H9 (cell line): ENCODE measurements around the gene CCDC89. TPM values are rescaled to one million over a fixed set of nuclear protein-coding genes. Genes with fewer than 3 reads are reported as not detected.

ENCODE experiments used
- DNase-seq: peaks from one replicate; pipeline ENCODE4 v3.0.0-alpha.2; 2017
- H2AFZ ChIP-seq: one replicate; pipeline ENCODE4 v1.6.1; 2013; ENCODE audit warnings: mild to moderate bottlenecking, low read length, control low read depth, moderate library complexity
- H2AK5ac ChIP-seq: 2 replicates; pipeline ENCODE4 v1.6.1; 2013; ENCODE audit warnings: low read length, control low read depth, mixed read lengths; ENCODE audit not compliant: insufficient read length
- H2BK120ac ChIP-seq: one replicate; pipeline ENCODE4 v1.6.1; 2013; ENCODE audit warnings: low read depth, mild to moderate bottlenecking, low read length, control low read depth, inconsistent platforms; ENCODE audit not compliant: poor library complexity, severe bottlenecking
- H2BK12ac ChIP-seq: 2 replicates; pipeline ENCODE4 v1.6.1; 2013; ENCODE audit warnings: low read length, control low read depth, mixed read lengths, low read depth; ENCODE audit not compliant: insufficient read length
- H2BK15ac ChIP-seq: 2 replicates; pipeline ENCODE4 v1.6.1; 2013; ENCODE audit warnings: low read depth, low read length, control low read depth
- H2BK20ac ChIP-seq: one replicate; pipeline ENCODE4 v1.6.1; 2013; ENCODE audit warnings: low read depth, mild to moderate bottlenecking, low read length, control low read depth, inconsistent platforms; ENCODE audit not compliant: poor library complexity, severe bottlenecking
- H2BK5ac ChIP-seq: 2 replicates; pipeline ENCODE4 v1.6.1; 2013; ENCODE audit warnings: low read length, control low read depth, mixed read lengths; ENCODE audit not compliant: insufficient read length
- H3K14ac ChIP-seq: 2 replicates; pipeline ENCODE4 v1.6.1; 2013; ENCODE audit warnings: low read length, control low read depth; ENCODE audit not compliant: insufficient read depth
- H3K18ac ChIP-seq: 2 replicates; pipeline ENCODE4 v1.6.1; 2013; ENCODE audit warnings: low read depth, mild to moderate bottlenecking, mixed read lengths, low read length, control low read depth; ENCODE audit not compliant: insufficient read length
- H3K23ac ChIP-seq: 2 replicates; pipeline ENCODE4 v1.6.1; 2013; ENCODE audit warnings: low read length, control low read depth, mixed read lengths, low read depth; ENCODE audit not compliant: insufficient read length
- H3K23me2 ChIP-seq: 2 replicates; pipeline ENCODE4 v1.6.1; 2013; ENCODE audit warnings: low read depth, mild to moderate bottlenecking, mixed read lengths, low read length, control low read depth; ENCODE audit not compliant: insufficient read length, poor library complexity, severe bottlenecking
- H3K27ac ChIP-seq: 2 replicates; pipeline ENCODE4 v1.5.1; 2013; ENCODE audit warnings: low read length, control low read depth, mixed read lengths, low read depth; ENCODE audit not compliant: insufficient read length
- H3K27me3 ChIP-seq: 2 replicates; pipeline ENCODE4 v1.6.1; 2013; ENCODE audit warnings: low read length, control low read depth, inconsistent platforms; ENCODE audit not compliant: insufficient read depth
- H3K4ac ChIP-seq: 2 replicates; pipeline ENCODE4 v1.6.1; 2013; ENCODE audit warnings: low read depth, mild to moderate bottlenecking, control low read depth, inconsistent platforms, low read length, moderate library complexity
- H3K4me1 ChIP-seq: 2 replicates; pipeline ENCODE4 v1.6.1; 2013; ENCODE audit warnings: low read length, control low read depth, inconsistent platforms; ENCODE audit not compliant: insufficient read depth
- H3K4me2 ChIP-seq: 2 replicates; pipeline ENCODE4 v1.6.1; 2013; ENCODE audit warnings: low read length, control low read depth, mixed read lengths; ENCODE audit not compliant: insufficient read length, insufficient read depth
- H3K56ac ChIP-seq: 2 replicates; pipeline ENCODE4 v1.6.1; 2013; ENCODE audit warnings: low read depth, mild to moderate bottlenecking, mixed read lengths, low read length, control low read depth; ENCODE audit not compliant: insufficient read length
- H3K79me1 ChIP-seq: 2 replicates; pipeline ENCODE4 v1.6.1; 2013; ENCODE audit warnings: low read depth, mild to moderate bottlenecking, moderate library complexity, low read length, control low read depth, inconsistent platforms; ENCODE audit not compliant: insufficient read depth, poor library complexity, severe bottlenecking
- H3K79me2 ChIP-seq: 2 replicates; pipeline ENCODE4 v1.6.1; 2013; ENCODE audit warnings: low read length, control low read depth, inconsistent platforms; ENCODE audit not compliant: insufficient read depth
- H3K9ac ChIP-seq: 2 replicates; pipeline ENCODE4 v1.6.1; 2013; ENCODE audit warnings: low read length, control low read depth, mixed read lengths; ENCODE audit not compliant: insufficient read length; ENCODE audit errors: extremely low read depth
- H3K9me3 ChIP-seq: one replicate; pipeline ENCODE4 v1.6.1; 2013; ENCODE audit warnings: low read depth, low read length, inconsistent platforms; ENCODE audit not compliant: control insufficient read depth
- H3T11ph ChIP-seq: one replicate; pipeline ENCODE4 v1.6.1; 2013; ENCODE audit warnings: mild to moderate bottlenecking, low read length, control low read depth, inconsistent platforms
- H4K20me1 ChIP-seq: one replicate; pipeline ENCODE4 v1.6.1; 2013; ENCODE audit not compliant: control insufficient read depth, insufficient read length, insufficient read depth
- H4K5ac ChIP-seq: 2 replicates; pipeline ENCODE4 v1.6.1; 2013; ENCODE audit warnings: low read depth, mild to moderate bottlenecking, mixed read lengths, low read length, control low read depth; ENCODE audit not compliant: insufficient read length
- H4K8ac ChIP-seq: replicated peaks from 2 replicates; pipeline ENCODE4 v1.6.1; 2013; ENCODE audit warnings: low read length, control low read depth, mixed read lengths, low read depth; ENCODE audit not compliant: insufficient read length
- H4K91ac ChIP-seq: 2 replicates; pipeline ENCODE4 v1.6.1; 2013; ENCODE audit warnings: low read depth, mild to moderate bottlenecking, moderate library complexity, mixed read lengths, low read length, control low read depth; ENCODE audit not compliant: insufficient read length
- H3K27ac Mint-ChIP-seq, 3 experiments: 2 replicates in 2 of 3; 3 replicates in 1 of 3; pipeline ENCODE4 v1.8.0; 2020 to 2021; ENCODE audit warnings: mixed read lengths in 3 of 3, mild to moderate bottlenecking in 1 of 3, moderate library complexity in 1 of 3
- H3K27me3 Mint-ChIP-seq: 2 replicates; pipeline ENCODE4 v1.8.0; 2021; ENCODE audit warnings: low read depth, mild to moderate bottlenecking, moderate library complexity, mixed read lengths
- H3K36me3 Mint-ChIP-seq, 3 experiments: 2 replicates in 2 of 3; 3 replicates in 1 of 3; pipeline ENCODE4 v1.8.0; 2020 to 2021; ENCODE audit warnings: low read depth in 3 of 3, mixed read lengths in 3 of 3; ENCODE audit not compliant: insufficient read depth in 1 of 3
- H3K4me1 Mint-ChIP-seq, 2 experiments: 2 replicates each; pipeline ENCODE4 v1.8.0; 2020; ENCODE audit warnings: mixed read lengths in 2 of 2
- H3K4me3 Mint-ChIP-seq, 2 experiments: 2 replicates in 1 of 2; 3 replicates in 1 of 2; pipeline ENCODE4 v1.8.0; 2020 to 2021; ENCODE audit warnings: mild to moderate bottlenecking in 2 of 2, mixed read lengths in 2 of 2, moderate library complexity in 1 of 2
- H3K9me3 Mint-ChIP-seq, 2 experiments: 2 replicates in 1 of 2; 3 replicates in 1 of 2; pipeline ENCODE4 v1.8.0; 2020; ENCODE audit warnings: mild to moderate bottlenecking in 2 of 2, mixed read lengths in 2 of 2, moderate library complexity in 1 of 2
- CTCF ChIP-seq: fragments of 200-600 bp; sonication (generic); conservative IDR thresholded peaks from 3 replicates; pipeline ENCODE4 v1.8.0; 2021; ENCODE audit warnings: antibody characterized with exemption, mild to moderate bottlenecking
- WGBS: extraction: QIAGEN DNeasy Blood & Tissue Kit; methylation state at CpG from one replicate; pipeline ENCODE4 v1.1.7; 2013; ENCODE audit warnings: missing lambda C conversion rate, low lambda C conversion rate, mixed read lengths; ENCODE audit not compliant: insufficient read length; ENCODE audit errors: extremely low coverage; 5-methylcytosine and 5-hydroxymethylcytosine counted together
- total RNA-seq: library from RNA; stranded (reverse); gene quantifications from 2 replicates; pipeline ENCODE4 v1.2.1, GENCODE V29; 2021

CCDC89 gene
- total RNA-seq, 1 experiment from 2014 or later = not detected

- Histone ChIP-seq H3K4ac (no peak overlapping the region), H3K4me2 (no peak overlapping the region), H3K9ac (no peak overlapping the region), H2BK20ac (no peak overlapping the region), H4K5ac (no peak overlapping the region), H3K79me2 (no peaks in the 10 kb centered on the region), H3K56ac (no peak overlapping the region), H2AK5ac (no peak overlapping the region), H3K27me3 (no peaks in the 10 kb centered on the region), H4K8ac (no peak overlapping the region), H3K23me2 (no peaks in the 10 kb centered on the region), H3K23ac (no peak overlapping the region), H3K4me1 (no peaks in the 10 kb centered on the region; the same call in 1 of the 2 replicates), H3K18ac (no peak overlapping the region), H2BK12ac (no peak overlapping the region), H3K27ac (no peak overlapping the region), H2BK5ac (no peak overlapping the region), H4K20me1 (no peaks in the 10 kb centered on the region), H3K9me3 (no peaks in the 10 kb centered on the region), H2BK15ac (no peak overlapping the region), H2AFZ (no peak overlapping the region), H3K79me1 (no peaks in the 10 kb centered on the region), H3K14ac (no peak overlapping the region), H3T11ph (no peak overlapping the region), H4K91ac (no peak overlapping the region), H2BK120ac (no peak overlapping the region)
- Mint-ChIP-seq H3K36me3 (no peaks in the 10 kb centered on the region), H3K27ac (no peak overlapping the region), H3K27me3 (no peaks in the 10 kb centered on the region), H3K9me3 (peaks cover 0 to 2% of the 10 kb centered on the region in 2 experiments; a peak in 1 of 5 replicates), H3K4me3 (no peak overlapping the region), H3K4me1 (peaks cover 0 to 3% of the 10 kb centered on the region in 2 experiments; a peak in 2 of 4 replicates)
- DNase-seq = no peak
- WGBS = no CpG with 5 or more reads among the region's 2 CpGs
- TF ChIP-seq CTCF = no peak
Measured at GRCh38 chr11:85697747-85698146, 11.8 kb upstream of the CCDC89 start.
